OCI-LY7 (cell line): ENCODE data around the gene CIB2.

ENCODE experiments used
- CTCF ChIP-seq: fragments of 200-600 bp; sonication (generic); conservative IDR thresholded peaks from 2 replicates; pipeline ENCODE4 v1.5.1; 2014; ENCODE audit warnings: mild to moderate bottlenecking, antibody characterized with exemption, low read length, moderate library complexity, mixed read lengths
- EZH2phosphoT487 ChIP-seq: fragments of 200-600 bp; sonication (generic); IDR thresholded peaks from 2 replicates; pipeline ENCODE4 v1.6.1; 2018; ENCODE audit warnings: low read depth, borderline replicate concordance, mild to moderate bottlenecking, mixed run types, antibody characterized with exemption, low read length, moderate library complexity, mixed read lengths

DNA sequence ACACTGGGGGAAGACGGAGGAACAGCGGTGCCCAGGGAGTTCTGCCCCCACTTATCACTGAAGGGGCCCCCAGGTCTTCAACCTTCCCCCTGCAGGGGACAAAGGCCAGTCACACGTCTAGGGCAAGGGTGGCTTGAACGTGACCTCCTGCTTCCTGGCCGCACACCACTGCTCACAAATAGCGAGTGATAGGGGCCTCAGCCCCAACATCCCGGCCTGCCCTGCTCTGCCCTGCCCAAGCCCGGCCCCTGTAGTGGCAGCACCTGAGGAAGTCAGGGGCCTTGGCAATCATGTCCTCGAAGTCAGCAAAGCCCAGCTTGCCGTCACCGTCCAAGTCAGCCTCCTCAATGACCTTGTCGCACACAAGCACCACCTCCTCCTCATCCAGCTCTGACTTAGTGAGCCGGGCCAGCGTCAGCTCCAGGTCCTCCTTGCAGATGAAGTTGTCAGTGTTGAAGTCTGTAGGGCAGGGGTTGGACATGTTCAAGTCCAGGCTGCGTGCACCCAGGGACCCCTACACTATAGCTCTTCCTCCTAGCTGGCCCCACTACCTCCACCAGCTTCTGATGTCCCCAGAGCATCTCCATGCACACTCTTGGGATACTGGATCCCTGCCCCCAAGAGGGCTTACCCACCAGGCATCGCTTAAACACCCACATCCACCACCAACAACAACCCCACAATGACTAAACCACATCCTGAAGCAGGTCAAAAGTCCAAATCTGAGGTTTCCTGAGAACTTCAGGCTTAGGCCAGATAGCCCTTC is 25.6 kb downstream of the CIB2 start:
- TF ChIP-seq CTCF (no peak), EZH2phosphoT487 (no peak)
